ENCODE measurements around the gene MT2A.

- TF ChIP-seq CTCF (IDR thresholded peaks at IDR 0.05) (no peak), POLR2A (IDR thresholded peaks at IDR 0.05) (no peak)
Observed at GRCh38 chr16:56651586-56651985, 43.2 kb downstream of the MT2A start, which contains the start of gene MT1B.
